ENCODE data around the gene ANAPC16.
"Not testable (repeated sequence)": the region's sequence is repeated elsewhere in the genome, so short reads cannot be mapped to it uniquely, and the experiment has no call there.

ANAPC16 gene

DNA sequence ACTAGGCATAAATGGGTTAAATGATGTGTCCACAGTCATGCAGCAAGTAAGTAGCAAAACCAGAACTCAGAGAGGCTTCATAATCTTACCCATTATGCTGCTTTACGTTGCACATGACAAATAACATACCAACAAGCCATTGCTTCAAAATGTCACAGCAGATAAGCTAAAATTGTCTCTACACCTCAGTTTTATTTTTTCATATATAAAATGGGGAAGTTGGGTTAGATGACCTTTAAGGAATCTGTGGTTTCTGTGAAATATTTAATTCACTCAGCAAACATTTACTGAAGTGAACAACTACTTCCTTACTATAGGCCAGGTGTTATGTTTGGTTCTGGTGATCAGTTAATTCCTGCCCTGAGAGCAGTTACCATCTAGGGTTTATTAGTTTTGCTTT is 2.5 kb downstream of the ANAPC16 start:
- DNase-seq: no peak

DNA sequence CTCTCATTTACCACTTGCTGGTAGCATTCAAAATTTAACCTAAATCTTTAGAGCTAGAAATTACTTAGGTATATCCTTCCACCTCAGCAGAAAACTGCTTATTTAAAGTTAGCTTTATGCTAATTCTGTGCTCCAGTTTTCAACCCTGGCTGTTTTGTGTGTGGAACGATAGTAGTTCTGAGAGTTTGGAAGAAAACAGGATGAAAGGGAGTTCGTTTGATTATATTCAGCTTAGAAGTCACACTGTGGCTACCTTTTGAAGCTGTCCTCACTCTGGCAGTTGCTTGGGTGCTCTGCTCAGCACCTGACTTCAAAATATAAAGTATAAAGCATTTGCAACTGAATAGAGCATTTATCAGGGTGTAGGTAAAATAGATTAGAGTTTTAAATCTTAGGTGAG is 2.9 kb downstream of the ANAPC16 start:
- no peak for DNase-seq

DNA sequence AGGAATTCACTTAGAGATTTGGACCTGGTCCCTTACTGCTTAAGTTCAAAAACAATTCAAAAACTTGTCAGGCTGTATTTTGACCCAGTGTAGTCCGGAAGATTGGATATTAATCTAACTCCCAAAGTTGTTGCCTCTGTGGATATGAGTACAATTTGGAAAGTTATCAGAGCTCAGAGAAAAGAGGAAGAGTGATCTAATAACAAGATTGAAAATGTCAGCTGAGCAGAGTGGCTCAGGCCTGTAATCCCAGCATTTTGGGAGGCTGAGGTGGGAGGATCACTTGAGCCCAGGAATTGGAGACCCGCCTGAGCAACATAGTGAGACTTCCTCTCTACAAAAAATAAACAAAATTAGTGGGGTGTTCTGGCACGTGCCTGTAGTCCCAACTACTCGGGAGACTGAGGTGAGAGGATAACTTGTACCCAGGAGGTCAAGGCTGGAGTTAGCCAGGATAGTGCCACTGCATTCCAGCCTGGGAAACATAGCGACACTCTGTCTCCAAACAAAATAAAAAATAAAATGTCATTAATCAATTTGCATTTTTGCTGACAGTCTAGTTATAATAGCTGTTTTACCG is 3.5 kb downstream of the ANAPC16 start:
- DNase-seq: no peak

DNA sequence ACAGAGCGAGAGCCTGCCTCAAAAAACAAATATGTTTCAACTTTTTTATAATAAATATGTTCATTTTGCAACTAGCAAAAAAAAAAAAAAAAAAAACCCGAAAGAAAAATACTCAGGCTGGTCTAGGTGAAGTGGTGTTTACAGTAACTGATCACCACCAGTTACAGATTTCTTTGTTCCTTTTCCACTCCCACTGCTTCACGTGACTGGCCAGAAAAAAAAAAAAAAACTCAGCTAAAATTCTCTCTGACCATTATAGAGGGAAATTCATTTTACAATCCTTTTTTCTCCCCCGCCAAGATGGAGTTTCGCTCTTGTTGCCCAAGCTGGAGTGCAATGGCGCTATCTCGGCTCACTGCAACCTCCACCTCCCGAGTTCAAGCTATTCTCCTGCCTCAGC is 4.8 kb downstream of the ANAPC16 start:
- DNase-seq: no peak

DNA sequence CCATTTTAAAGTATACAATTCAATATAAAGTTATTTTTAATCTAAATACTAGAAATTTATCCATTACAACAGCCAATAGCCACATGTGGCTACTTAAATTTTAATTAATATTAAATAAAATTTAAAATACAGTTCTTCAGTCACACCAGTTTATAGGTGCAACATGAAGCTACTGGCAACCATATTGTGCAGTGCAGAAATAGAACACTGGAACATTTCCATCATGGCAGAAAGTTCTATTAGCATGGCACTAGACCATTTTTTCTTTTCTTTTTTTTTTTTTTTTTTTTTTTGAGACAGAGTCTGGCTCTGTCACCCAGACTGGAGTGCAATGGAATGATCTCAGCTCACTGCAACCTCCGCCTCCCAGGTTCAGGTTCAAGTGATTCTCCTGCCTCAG is 5.5 kb downstream of the ANAPC16 start:
- no peak for DNase-seq

DNA sequence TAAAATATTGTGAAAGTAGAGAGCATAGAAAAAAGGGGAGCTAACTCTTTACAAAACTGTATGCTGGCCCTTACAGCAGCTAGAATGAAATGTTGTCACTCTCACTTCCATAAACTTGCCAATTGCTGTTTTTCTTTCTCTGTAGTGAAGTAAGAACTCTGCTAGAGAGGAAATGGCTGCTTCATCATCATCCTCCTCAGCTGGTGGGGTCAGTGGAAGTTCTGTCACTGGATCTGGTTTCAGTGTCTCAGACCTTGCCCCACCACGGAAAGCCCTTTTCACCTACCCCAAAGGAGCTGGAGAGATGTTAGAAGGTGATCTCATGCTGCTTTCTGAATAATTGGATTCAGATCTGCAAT is 7.9 kb downstream of the ANAPC16 start:
- no peak for DNase-seq

DNA sequence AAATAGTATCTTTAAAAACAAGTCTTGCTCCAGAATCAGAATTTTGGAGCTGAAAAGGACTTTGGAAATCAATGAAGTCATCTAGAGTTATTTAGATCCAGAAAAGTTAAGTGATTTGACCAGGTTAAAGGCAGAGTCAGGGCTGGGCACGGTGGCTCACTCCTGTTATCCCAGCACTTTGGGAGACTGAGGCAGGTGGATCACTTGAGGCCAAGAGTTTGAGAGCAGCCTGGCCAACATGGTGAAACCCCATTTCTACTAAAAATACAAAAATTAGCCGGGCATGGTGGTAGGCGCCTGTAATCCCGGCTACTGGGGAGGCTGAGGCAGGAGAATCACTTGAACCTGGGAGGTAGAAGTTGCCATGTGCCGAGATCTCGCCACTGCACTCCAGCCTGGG is 8.4 kb downstream of the ANAPC16 start:
- not testable (repeated sequence) for DNase-seq

DNA sequence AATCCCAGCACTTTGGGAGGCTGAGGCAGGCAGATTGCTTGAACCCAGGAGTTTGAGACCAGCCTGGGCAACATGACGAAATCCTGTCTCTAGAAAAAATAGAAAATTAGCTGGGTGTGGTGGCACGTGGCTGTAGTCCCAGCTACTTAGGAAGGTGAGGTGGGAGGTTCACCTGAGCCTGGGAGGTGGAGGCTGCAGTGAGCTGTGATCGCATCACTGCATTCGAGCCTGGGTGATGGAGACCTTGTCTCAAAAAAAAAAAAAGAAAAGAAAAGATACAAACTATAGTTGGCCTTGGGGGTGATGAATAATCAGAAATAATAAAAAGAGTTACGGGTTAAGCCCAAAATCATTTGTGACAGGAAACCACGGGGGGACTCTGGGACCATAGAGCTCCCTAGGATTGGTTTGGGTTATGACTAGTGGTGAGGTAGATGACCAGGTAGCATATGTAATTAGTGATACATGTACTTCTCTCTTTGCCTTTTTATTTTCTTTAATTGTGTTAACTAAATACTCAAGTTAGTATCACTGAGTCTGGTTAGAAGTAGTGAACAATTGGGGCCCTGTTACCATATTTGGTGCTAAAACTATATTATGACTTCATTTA is 10.7 kb downstream of the ANAPC16 start:
- DNase-seq: no peak

DNA sequence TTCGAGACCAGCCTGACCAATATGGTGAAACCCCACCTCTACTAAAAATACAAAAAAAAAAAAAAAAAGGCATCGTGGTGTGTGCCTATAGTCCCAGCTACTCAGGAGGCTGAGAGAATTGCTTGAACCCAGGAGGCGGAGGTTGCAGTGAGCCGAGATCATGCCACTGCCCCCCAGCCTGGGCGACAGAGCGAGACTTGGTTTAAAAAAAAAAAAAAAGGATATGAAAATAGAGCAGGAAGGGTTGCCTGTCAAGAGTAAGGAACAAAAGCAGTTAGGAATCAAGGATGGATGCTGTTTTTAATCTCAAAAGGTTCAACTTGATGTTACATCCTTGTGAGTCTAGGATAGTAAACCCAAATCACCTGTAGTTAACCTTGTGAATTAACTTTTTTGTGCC is 12.0 kb downstream of the ANAPC16 start:
- no peak for DNase-seq

DNA sequence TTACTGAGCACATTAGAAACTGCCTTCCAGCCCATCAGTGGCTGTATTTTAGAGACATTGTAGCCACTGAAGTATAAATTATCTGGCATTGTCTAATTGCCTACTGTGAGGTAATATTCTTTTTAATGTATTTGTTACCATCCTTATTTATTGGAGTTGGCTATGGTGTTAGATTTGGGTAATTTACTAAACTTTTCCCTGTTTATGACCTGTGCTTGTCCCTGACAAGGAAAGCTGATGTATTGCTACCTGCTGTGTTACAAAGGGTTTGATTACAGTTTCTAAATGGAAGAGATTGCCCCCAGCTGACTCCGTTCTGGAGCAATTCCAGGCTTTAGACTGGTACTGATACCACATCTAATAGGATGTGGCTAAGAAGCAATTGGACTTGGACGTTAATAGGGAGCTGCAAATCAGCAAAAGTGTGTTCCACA is 12.5 kb downstream of the ANAPC16 start:
- DNase-seq: no peak

DNA sequence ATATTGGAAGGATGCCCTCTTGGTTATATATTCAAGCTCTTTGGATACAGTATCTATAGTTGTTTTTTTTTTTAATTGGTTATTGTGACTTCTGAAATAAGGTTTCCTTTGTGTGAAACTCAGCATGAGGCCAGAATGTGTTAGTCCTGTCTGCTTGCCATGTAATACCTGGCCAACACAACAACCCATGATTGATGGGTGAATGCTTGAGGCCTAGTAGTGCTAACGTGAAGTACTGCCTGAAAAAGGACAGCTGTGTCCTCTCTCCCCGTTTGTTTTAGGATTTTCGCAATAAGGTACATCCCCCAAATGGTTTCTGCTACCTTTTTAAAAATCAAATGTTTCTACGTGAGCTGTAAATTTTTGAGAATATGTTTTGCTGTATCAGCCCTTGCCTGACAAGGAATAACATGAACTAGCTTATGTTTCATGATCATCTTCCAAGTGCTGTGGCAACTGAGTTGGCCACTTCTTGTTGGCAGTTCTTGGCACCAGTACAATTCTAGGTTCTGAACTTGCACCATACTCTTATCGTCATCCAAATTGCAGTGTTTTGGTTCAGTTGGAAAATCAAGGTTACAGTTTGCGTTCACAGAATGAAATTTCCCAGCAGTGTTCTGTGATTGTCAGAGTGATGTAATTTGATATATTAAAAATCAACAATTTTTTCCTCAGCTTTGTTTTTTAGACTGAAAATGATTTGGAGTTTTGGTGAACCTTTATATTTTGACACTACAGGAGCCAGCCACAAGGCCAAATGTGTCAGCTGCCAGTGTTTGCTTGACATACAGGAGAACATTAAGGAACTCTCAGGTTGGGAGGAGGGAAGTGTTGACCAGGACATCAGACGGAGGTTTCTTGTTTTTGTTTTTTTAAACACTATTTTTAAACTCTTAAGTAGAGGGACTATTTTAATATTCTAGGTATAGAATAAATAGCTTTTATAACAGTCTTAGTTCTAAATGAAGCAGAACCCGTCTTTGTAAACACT is 13.7 kb downstream of the ANAPC16 start:
- no peak for DNase-seq

DNA sequence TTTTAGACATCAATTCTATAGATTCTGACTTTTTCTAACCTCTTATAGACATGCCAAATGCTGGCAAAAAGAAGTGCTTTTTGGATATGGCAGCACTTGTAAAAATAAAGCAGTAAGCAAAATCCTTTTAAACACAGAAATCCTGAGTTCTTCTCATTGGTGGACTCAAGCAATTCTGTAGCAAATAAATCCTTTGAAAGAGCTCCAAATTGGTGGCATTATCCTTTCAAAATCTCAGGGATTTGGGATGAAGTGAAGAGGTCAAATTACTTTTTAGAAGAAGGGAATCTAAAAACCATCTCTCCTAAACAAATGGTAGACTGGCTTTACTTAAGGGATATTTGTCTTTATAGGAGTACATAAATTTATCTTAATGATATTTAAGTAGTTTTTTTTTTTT is 17.8 kb downstream of the ANAPC16 start:
- DNase-seq: no peak

DNA sequence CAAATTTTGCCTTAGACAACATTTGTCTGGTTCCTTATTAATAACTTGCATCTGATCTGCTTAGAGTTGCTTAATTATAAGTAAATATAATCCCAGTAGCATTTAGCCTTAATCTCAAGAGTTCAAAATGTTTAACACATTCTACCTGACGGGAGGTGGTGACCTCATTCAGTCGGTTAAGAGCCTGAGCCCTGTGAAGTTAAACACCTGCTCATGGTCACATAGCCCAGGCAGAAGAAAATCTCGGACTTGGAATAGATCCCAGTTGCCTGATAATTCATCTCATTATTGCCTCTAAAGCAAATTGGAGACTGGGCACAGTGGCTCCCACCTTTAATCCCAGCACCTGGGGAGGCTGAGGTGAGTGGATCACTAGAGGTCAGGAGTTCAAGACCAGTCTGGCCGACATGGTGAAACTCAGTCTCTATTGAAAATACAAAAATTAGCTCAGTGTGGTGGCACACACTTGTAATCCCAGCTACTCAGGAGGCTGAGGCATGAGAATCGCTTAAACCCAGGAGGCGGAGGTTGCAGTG is 18.8 kb downstream of the ANAPC16 start:
- DNase-seq: no peak

DNA sequence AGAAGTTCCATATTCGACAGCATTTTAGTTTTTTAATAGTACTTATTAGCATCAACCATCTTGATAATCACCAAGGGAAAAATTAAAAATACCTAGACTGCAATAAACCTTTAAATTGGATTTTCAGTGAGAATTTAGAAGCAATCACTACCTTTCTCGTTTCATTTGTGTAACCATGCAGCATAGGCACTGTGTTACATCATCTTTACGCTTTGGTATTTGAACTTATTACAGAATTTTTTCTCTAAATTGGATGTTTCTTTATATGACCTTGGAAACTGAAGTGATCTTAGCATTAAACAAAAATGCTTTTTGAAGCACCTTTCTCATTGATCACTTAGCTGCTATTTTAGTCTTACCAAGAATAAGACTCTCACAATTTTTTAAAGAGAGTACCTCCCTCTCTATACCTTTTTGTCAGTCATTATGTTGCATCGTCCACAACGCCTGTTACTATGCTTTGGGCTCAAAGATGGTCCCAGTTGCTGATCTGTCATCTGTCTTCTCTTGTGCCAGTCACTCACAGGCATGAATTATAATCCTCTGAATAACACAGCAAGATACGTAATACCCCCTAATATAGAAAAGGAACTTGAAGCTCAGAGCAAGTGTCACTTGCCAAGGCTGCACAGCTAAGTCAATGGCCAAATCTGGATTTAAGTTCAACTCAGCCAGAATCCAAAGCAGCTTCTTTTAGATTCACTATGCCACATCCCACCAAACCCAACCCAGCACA is 19.9 kb downstream of the ANAPC16 start:
- no peak for DNase-seq

DNA sequence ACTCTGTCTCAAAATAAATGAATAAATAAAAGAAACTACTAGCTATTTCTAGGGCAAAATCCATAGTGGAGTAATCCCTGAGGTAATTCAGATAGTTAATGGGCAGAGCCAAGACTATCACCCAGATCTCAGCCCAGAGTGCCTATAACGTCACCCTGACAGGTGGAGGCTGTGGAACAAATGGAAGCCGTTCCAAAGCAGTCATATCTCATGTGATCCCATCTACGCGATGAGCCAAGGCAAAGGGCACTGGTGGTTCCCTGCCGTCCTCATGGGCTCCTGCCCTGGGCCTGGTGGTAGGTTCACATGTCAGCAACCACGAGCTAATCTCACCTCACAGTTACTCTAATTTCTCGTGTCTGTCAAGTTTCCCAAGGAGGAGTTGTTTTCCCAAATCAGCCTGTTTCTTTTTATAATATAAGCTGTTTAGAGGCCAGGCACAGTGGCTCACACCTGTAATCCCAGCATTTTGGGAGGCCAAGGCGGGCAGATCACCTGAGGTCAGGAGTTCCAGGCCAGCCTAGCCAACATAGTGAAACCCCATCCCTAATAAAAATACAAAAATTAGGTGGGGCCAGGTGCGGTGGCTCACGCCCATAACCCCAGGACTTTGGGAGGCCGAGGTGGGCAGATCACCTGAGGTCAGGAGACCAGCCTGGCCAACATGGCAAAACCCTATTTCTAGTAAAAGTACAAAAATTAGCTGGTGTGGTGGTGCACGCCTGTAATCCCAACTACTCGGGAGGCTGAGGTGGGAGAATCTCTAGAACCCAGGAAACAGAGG is 22.8 kb downstream of the ANAPC16 start:
- no peak for DNase-seq

DNA sequence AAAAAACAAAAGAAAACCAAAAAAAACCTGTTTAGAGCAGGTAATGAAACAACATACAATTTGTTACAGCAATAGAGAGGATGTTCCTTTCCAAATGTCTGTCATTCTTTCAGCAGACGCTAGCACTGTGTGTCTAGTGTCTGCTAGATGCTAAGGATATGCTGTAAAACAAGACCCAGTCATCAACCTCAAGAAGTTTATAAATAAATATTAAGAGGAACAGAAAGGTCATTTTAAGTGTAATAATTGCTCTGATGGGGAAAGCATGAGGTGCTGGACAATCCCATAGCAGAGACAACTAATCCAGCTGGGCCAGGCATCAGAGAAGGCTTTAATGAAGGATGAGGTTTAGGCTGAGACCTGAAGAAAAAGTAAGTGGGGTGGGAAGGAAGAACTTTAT is 23.6 kb downstream of the ANAPC16 start:
- DNase-seq: no peak

DNA sequence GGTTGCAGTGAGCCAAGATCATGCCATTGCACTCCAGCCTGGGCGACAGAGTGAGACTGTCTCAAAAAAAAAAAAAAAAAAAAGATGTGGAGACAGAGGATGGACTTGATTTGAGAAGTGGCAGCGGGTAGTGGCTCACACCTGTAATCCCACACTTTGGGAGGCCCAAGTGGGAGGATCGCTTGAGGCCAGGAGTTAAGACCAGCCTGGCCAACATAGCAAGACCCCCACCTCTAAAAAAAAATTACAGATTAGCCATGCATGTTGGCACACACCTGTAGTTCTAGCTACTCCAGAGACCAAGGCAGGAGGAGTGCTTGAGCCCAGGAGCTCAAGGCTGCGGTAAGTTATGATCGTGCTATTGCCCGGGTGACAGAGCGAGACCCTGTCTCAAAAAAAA is 24.6 kb downstream of the ANAPC16 start:
- DNase-seq: no peak

DNA sequence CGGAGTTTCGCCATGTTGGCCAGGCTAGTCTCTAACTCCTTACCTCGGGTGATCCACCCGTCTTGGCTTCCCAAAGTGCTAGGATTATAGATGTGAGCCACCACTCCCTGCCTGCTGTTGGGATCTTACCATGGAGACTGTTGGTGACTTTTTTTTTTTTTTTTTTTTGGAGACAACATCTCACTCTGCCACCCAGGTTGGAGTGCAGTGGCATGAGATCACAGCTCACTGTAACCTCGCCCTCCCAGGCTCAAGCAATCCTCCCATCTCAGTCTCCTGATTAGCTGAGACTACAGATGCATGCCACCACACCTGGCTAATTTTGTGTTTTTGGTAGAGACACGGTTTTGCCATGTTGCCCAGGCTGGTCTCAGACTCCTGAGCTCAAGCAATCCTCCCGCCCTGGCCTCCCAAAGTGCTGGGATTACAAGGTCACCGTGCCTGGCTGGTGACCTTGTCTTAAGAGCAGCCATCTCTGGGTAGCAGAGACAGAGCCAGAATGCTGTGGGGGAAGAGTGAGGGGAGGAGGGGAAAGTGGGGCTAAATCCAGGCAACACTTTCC is 26.0 kb downstream of the ANAPC16 start:
- no peak for DNase-seq

DNA sequence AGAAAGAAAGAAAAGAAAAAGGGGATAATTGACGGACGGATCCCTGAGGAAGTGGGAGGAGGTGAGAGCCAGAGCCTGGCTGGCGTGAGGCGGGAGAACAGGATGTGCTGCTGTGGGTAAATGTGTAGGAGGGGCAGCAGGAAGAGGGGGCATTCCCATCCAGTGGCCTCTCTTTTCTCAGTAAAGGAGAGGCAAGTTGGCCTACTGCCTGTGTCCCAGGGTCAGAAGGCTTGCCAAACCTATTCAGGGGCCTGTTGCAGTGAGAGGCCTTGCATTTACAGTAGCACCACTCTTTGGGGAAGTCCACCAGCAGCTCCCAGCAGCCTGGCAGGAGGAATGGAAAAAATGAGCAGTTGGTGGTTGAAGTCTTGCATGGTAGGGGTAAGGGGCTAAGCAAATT is 26.9 kb downstream of the ANAPC16 start:
- DNase-seq: no peak

DNA sequence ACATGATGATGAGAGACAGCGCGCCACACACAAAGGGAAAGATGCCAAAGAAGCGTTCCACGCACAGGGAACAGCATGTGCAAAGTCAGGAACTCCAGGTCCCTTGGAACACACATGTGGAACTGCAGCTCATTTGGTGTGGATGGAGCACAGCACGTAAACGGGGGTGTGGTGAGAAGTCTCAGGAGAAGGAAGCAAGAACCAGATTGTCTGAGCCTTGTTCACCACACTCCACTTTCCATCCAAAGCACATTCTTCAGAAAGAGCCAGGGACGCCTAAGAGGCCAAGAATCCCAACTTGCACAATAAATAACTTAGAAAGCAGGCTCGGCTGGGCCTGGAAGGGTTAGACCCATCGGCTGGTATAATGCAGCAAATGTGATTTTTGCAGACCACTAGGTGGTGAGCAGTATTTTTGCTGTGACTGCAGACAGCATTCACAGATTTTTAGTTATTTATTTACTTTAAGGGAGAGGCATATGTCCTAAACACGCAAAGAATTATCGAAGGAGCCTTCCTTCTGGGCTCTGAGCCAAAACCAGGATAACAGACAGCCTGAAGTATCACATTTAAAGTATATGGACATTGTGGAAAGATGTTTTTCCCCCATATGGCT is 28.1 kb downstream of the ANAPC16 start:
- no peak for DNase-seq

DNA sequence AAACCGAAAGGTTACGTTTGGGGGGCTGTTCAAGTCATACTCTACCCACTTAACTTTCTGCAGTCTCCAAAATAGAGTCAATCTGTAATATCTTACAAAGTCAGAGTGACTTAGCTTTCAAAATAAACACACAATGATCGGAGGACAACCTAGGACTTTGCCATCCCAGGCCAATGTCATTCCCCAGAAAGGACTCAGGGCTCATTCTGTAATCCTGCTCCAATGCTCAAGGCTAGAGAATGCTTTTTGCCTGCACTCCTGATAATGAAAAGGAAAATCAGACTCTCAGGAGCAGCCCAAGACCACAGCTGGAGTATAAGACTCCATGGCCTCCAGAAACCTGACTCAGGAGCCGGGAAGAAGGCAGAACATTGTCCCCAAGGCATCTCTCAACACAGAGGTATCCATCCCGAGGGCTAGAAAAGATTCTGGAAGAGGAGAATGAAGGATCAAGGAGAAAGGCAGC is 28.8 kb downstream of the ANAPC16 start:
- DNase-seq: no peak

Data from NCI-H1694 treated with DMSO at 0.1 percent for 48 hours (cell line).